ENCODE data around the gene FAM170B. TPM values are rescaled to one million over a fixed set of nuclear protein-coding genes. Genes with fewer than 3 reads are reported as not detected.

FAM170B gene
- not detected in 2 replicates for total RNA-seq

GRCh38 chr10:49133706-49134248 lies at the start of gene FAM170B:
Gene FAM170B (minus strand): TSS chr10:49134021. CDS start chr10:49133918, 103 bp downstream.

GRCh38 chr10:49115015-49115795 lies 18.6 kb downstream of the FAM170B start, which contains the start of gene VSTM4:
Gene VSTM4 (minus strand): TSS chr10:49115522. CDS start chr10:49115485, 37 bp downstream.

Other genes with a start within 250 kb of the FAM170B start
- not detected in 2 replicates for gene LRRC18, start 194.2 kb downstream of the FAM170B start, total RNA-seq
- gene VSTM4, start 18.5 kb downstream of the FAM170B start, total RNA-seq: 9.1 and 9.3 TPM in 2 replicates
- not detected in 2 replicates for gene TMEM273, start 54.4 kb upstream of the FAM170B start, total RNA-seq
- gene C10orf71, start 165.1 kb upstream of the FAM170B start, total RNA-seq: not detected in 2 replicates

Data from pericardium fibroblast (primary cell).